SU-DHL-6 (cell line): ENCODE results near the gene PHKB.

Source experiments
- H2AFZ ChIP-seq: fragments of 200-600 bp; sonication (generic); 2 replicates; pipeline ENCODE4 v1.6.1; 2014; ENCODE audit warnings: low read depth, mild to moderate bottlenecking, moderate library complexity, mixed read lengths, antibody characterized with exemption, low read length; ENCODE audit not compliant: severe bottlenecking
- H3F3A ChIP-seq: fragments of 200-600 bp; shearing (Covaris generic); 2 replicates; pipeline ENCODE4 v1.6.0; 2016; ENCODE audit warnings: antibody characterized with exemption, mild to moderate bottlenecking; ENCODE audit not compliant: insufficient read depth
- H3K27ac ChIP-seq: fragments of 200-600 bp; sonication (generic); 2 replicates; pipeline ENCODE4 v1.5.1; 2016; ENCODE audit warnings: low read depth, mild to moderate bottlenecking, low read length, moderate library complexity, mixed read lengths
- H3K27me3 ChIP-seq: fragments of 200-600 bp; sonication (generic), shearing (Covaris generic); 2 replicates; pipeline ENCODE4 v1.6.0; 2014; ENCODE audit warnings: mild to moderate bottlenecking, low read length
- H3K36me3 ChIP-seq: fragments of 200-600 bp; sonication (generic); 2 replicates; pipeline ENCODE4 v1.6.1; 2014; ENCODE audit warnings: mild to moderate bottlenecking, low read length, mixed read lengths
- H3K4me2 ChIP-seq: fragments of 300-600, 200-600 bp; shearing (Covaris generic), sonication (generic); 2 replicates; pipeline ENCODE4 v1.6.0; 2014; ENCODE audit warnings: low read length, low read depth, mild to moderate bottlenecking; ENCODE audit not compliant: poor library complexity, severe bottlenecking
- H3K4me3 ChIP-seq: fragments of 200-600 bp; sonication (generic); 2 replicates; pipeline ENCODE4 v1.5.1; 2014; ENCODE audit warnings: antibody characterized with exemption, low read length, mild to moderate bottlenecking, mixed read lengths; ENCODE audit not compliant: insufficient read depth, poor library complexity, severe bottlenecking
- H3K79me2 ChIP-seq: fragments of 200-600 bp; sonication (generic); 2 replicates; pipeline ENCODE4 v1.6.1; 2014; ENCODE audit warnings: mild to moderate bottlenecking, low read length, moderate library complexity; ENCODE audit not compliant: insufficient read depth
- H3K9ac ChIP-seq: fragments of 200-600 bp; sonication (generic); 2 replicates; pipeline ENCODE4 v1.7.0; 2014; ENCODE audit warnings: mild to moderate bottlenecking, low read length
- H3K9me2 ChIP-seq: fragments of 200-600 bp; sonication (generic); replicated peaks from 2 replicates; pipeline ENCODE4 v1.6.1; 2014; ENCODE audit warnings: low read length; ENCODE audit not compliant: insufficient read depth
- H3K9me3 ChIP-seq: fragments of 200-600 bp; sonication (generic); 2 replicates; pipeline ENCODE4 v1.6.1; 2014; ENCODE audit warnings: low read length, mixed read lengths; ENCODE audit not compliant: insufficient read depth
- H4K20me1 ChIP-seq: fragments of 200-600 bp; sonication (generic); 2 replicates; pipeline ENCODE4 v1.6.1; 2014; ENCODE audit warnings: low read depth, mild to moderate bottlenecking, antibody characterized with exemption, low read length, moderate library complexity, mixed read lengths
- EZH2phosphoT487 ChIP-seq: fragments of 200-600 bp; sonication (generic), shearing (Covaris generic); conservative IDR thresholded peaks from 2 replicates; pipeline ENCODE4 v1.6.1; 2018; ENCODE audit warnings: mild to moderate bottlenecking, antibody characterized with exemption, low read length, moderate library complexity, mixed read lengths
- TF ChIP-seq, protein P1 (sequence below): fragments of 200-600 bp; sonication (generic); IDR thresholded peaks from one replicate; pipeline ENCODE4 v1.5.1; 2017; ENCODE audit warnings: antibody characterized with exemption, mild to moderate bottlenecking, low read length, moderate library complexity; ENCODE audit not compliant: insufficient read depth, poor library complexity, severe bottlenecking

The PHKB gene

DNA sequence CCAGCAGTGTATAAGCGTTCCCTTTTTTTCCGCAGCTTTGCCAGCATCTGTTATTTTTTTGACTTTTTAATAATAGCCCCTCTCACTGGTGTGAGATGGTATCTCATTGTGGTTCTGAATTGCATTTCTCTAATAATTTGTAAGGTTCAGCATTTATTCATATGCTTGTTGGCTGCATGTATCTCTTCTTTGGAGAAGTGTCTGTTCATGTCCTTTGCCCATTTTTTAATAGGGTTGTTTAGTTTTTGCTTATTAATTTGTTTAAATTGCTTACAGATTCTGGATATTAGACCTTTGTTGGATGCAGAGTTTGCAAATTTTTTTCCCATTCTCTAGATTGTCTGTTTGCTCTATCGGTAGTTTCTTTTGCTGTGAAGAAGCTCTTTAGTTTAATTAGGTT is 26.9 kb downstream of the PHKB start:
- Histone ChIP-seq H3F3A (peaks cover 22% of the 10 kb centered on the region), H3K4me2 (no peak overlapping the region), H3K27ac (no peak overlapping the region), H3K9me3 (no peaks in the 10 kb centered on the region), H3K27me3 (no peaks in the 10 kb centered on the region), H2AFZ (no peak overlapping the region), H3K36me3 (peaks cover 3% of the 10 kb centered on the region; the same call in 1 of the 2 replicates), H3K4me3 (no peak overlapping the region), H3K9ac (no peak overlapping the region), H3K9me2 (no peaks in the 10 kb centered on the region), H3K79me2 (peaks cover 33% of the 10 kb centered on the region; the same call in 1 of the 2 replicates), H4K20me1 (no peaks in the 10 kb centered on the region)
- TF ChIP-seq EZH2phosphoT487, result no peak
- TF ChIP-seq, protein P1, sequence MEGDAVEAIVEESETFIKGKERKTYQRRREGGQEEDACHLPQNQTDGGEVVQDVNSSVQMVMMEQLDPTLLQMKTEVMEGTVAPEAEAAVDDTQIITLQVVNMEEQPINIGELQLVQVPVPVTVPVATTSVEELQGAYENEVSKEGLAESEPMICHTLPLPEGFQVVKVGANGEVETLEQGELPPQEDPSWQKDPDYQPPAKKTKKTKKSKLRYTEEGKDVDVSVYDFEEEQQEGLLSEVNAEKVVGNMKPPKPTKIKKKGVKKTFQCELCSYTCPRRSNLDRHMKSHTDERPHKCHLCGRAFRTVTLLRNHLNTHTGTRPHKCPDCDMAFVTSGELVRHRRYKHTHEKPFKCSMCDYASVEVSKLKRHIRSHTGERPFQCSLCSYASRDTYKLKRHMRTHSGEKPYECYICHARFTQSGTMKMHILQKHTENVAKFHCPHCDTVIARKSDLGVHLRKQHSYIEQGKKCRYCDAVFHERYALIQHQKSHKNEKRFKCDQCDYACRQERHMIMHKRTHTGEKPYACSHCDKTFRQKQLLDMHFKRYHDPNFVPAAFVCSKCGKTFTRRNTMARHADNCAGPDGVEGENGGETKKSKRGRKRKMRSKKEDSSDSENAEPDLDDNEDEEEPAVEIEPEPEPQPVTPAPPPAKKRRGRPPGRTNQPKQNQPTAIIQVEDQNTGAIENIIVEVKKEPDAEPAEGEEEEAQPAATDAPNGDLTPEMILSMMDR, result no peak

DNA sequence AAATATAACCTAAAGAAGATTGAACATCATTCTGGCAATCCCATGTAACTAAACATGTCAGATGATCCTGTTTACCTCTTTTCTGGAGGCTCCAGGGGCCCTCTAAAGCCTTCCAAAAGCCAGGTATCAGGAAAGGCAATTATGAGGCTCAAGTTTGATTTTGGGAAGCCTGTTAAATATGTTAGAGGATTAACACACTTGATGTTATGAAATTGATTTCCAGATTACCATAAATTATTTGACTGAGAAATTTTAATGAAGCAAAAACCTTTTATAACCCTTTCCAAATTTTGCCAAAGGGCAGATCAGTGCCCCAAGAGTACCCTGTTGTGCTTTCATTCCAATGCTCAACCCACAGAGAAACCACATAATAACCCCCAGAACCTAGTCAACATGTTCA is 29.3 kb downstream of the PHKB start:
- Histone ChIP-seq H3K79me2 (peaks cover 32% of the 10 kb centered on the region; the same call in 1 of the 2 replicates), H3K4me3 (no peak overlapping the region), H3K9ac (no peak overlapping the region), H3K9me2 (no peaks in the 10 kb centered on the region), H3K36me3 (peaks cover 3% of the 10 kb centered on the region; the same call in 1 of the 2 replicates), H3F3A (peaks cover 33% of the 10 kb centered on the region), H4K20me1 (no peaks in the 10 kb centered on the region), H3K27me3 (no peaks in the 10 kb centered on the region), H3K27ac (peak overlapping the region; percentile 100), H2AFZ (no peak overlapping the region), H3K4me2 (peak overlapping the region; percentile 96), H3K9me3 (no peaks in the 10 kb centered on the region)
- TF ChIP-seq EZH2phosphoT487, result no peak
- TF ChIP-seq, protein P1, result no peak

DNA sequence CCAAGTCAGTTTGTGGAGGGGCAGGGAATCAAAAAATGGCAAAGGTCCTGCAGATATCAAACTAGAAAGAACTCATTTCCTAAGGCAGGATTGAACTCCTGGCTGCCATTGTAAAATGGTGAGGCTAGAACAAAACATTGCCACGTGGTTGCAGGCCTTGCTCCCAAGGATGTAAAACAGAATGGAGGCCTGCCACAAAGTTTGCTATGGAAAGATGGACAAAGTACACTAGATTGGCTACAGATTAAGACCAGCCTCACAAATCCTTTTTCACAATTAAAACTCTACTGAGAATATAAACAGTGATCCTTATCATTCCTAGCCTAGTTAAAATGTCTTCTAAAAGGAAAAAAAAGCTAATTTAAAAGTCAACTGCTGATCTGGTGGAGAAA is 30.9 kb downstream of the PHKB start:
- peaks cover 33% of the 10 kb centered on the region for H3F3A ChIP-seq
- H3K79me2 ChIP-seq, result peaks cover 42% of the 10 kb centered on the region; the same call in 1 of the 2 replicates
- TF ChIP-seq, protein P1, result no peak
- no peak for TF ChIP-seq EZH2phosphoT487
- H3K27me3 ChIP-seq, result no peaks in the 10 kb centered on the region
- H3K36me3 ChIP-seq, result peaks cover 3% of the 10 kb centered on the region; the same call in 1 of the 2 replicates
- H4K20me1 ChIP-seq, result no peaks in the 10 kb centered on the region
- H3K9me3 ChIP-seq, result no peaks in the 10 kb centered on the region
- H3K9me2 ChIP-seq, result no peaks in the 10 kb centered on the region
- H3K4me2 ChIP-seq, result peak overlapping the region; percentile 96
- no peak overlapping the region for H2AFZ ChIP-seq
- H3K27ac ChIP-seq, result peak overlapping the region; percentile 100
- peak overlapping the region; percentile 61 for H3K9ac ChIP-seq
- peak overlapping the region; percentile 46 for H3K4me3 ChIP-seq
